GF-D8 (cell line): Measurements from ENCODE around the gene FAHD2B.
"Not testable (repeated sequence)": the region's sequence is repeated elsewhere in the genome, so short reads cannot be mapped to it uniquely, and the experiment has no call there.

Experiments used
- DNase-seq: peaks from one replicate; lab custom pipeline; 2025; lab: John Stamatoyannopoulos, UW

Gene FAHD2B, protein sequence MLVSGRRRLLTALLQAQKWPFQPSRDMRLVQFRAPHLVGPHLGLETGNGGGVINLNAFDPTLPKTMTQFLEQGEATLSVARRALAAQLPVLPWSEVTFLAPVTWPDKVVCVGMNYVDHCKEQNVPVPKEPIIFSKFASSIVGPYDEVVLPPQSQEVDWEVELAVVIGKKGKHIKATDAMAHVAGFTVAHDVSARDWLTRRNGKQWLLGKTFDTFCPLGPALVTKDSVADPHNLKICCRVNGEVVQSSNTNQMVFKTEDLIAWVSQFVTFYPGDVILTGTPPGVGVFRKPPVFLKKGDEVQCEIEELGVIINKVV

GRCh38 chr2:97094772-97095611, at the start of gene FAHD2B:
Gene FAHD2B (minus strand): TSS chr2:97094882. CDS start chr2:97091706, 3,176 bp downstream.
- peak; percentile 2 for DNase-seq

DNA sequence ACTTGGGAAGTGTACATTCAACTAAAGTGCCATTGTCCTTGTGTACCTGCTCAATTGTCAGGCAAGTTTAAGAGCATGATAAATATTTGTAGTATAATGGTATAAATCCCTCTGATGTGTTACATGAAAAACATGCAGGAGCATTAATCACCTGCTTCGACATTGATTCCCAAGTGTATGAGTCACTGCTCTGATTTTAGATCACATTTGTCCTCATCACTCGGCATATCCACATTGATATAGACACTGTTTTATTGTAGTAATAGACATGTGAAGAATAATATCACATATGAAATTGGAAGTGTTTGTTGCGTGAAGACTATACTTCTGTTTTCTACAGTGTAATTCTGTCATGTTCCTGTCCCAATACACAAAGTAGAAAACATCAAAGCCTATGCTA, 49.3 kb upstream of the FAHD2B start:
- DNase-seq, result not testable (repeated sequence)

DNA sequence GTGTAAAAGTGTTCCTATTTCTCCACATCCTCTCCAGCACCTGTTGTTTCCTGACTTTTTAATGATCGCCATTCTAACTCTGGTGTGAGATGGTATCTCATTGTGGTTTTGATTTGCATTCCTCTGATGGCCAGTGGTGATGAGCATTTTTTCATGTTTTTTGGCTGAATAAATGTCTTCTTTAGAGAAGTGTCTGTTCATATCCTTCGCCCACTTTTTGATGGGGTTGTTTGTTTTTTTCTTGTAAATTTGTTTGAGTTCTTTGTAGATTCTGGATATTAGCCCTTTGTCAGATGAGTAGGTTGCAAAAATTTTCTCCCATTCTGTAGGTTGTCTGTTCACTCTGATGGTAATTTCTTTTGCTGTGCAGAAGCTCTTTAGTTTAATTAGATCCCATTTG, 34.4 kb upstream of the FAHD2B start:
- not testable (repeated sequence) for DNase-seq

GRCh38 chr2:97113882-97114255, 19.2 kb upstream of the FAHD2B start:
- DNase-seq, result not testable (repeated sequence)

GRCh38 chr2:97113050-97113881, 18.6 kb upstream of the FAHD2B start, which contains the start of gene ANKRD36:
Gene ANKRD36 (plus strand): TSS chr2:97113153. CDS start chr2:97113740, 587 bp downstream.
- not testable (repeated sequence) for DNase-seq

GRCh38 chr2:97112320-97113049, 17.8 kb upstream of the FAHD2B start:
- not testable (repeated sequence) for DNase-seq

GRCh38 chr2:97111246-97111645, 16.6 kb upstream of the FAHD2B start:
- DNase-seq, result not testable (repeated sequence)

GRCh38 chr2:97106878-97107277, 12.2 kb upstream of the FAHD2B start:
- not testable (repeated sequence) for DNase-seq

GRCh38 chr2:97098786-97099372, 4.2 kb upstream of the FAHD2B start:
- not testable (repeated sequence) for DNase-seq

DNA sequence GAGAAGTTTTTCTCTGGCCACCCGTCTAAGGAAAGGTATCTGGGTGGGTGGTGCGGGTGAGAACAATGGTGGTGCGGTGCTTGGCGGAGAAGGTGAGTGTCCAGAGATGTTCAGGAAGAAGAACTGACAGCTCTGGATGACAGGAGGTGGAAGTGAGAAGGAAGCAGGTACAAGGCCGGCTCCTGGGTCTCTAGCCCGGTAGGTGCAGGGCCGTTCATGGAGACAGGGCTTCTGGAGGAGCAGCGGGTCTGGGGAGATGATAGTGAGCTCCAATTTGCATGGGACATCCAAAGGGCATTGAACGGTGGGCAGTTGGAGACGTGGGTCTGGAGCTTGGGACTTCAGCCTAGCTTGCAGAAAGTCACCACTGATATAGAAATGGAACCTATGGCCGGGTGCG, 979 bp upstream of the FAHD2B start:
- DNase-seq, result no peak

GRCh38 chr2:97093983-97094771, 505 bp downstream of the FAHD2B start:
- DNase-seq, result not testable (repeated sequence)

DNA sequence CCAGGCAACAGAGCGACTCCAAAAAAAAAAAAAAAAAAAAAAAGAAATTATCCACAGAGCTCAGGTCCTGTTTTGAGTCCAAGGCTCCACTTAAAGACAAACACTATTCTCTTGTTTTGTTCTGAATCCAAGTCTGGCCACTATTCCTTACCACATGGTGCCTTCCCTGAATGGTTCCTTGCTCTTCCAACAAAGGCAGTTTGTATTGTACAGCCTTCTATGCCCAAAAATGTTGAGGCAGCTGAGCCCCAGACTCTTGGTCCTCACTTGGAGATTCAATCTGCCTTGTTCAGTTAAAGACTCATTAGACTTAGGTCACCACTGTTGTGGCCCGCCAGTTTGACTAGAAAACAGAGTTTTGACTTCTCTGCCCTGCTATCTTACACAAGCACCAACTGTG, 1.7 kb downstream of the FAHD2B start:
- not testable (repeated sequence) for DNase-seq

DNA sequence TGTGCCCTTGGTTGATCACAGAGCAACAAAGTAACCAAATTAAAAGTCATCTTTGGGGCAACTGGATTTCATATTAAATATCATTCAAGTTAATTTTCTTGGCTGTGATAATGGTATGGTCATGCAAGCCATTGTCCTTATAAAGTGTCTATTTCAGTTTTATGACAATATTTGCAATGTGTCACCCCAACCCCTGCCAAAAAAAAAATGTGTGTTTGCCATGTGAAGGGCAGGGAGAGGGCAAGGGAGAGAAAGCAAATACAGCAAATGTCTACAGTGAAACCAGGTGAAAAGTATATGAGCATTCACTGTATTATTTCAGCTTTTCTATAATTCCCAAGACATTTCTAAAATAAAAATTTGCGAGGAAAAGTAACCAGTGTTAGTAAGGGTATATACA, 6.0 kb downstream of the FAHD2B start:
- DNase-seq, result not testable (repeated sequence)

GRCh38 chr2:97085093-97085492, 9.6 kb downstream of the FAHD2B start:
- not testable (repeated sequence) for DNase-seq

- not testable (repeated sequence) for DNase-seq
Measured at GRCh38 chr2:97083516-97083915, 11.2 kb downstream of the FAHD2B start.

DNA sequence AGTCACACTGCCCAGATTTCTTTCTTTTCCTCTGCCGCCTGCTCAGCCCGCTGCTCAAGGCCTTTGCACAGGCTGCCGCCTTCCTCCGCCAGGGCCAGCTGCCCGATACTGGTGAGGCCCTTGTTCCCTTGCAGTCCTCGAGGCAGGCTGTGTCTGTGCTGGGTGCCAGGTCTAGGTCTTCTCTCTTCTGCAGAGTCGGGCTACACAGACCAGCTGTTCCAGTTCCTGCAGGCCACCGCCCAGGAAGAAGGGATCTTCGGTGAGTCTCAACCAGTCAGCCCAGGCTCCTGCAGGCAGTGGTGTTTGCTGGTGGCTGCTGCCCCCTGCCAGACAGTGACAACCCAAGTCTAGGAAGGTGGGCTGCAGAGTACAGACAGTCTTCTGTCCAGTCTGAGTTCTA, 12.5 kb downstream of the FAHD2B start:
- DNase-seq, result not testable (repeated sequence)

GRCh38 chr2:97080855-97081254, 13.8 kb downstream of the FAHD2B start:
- not testable (repeated sequence) for DNase-seq

DNA sequence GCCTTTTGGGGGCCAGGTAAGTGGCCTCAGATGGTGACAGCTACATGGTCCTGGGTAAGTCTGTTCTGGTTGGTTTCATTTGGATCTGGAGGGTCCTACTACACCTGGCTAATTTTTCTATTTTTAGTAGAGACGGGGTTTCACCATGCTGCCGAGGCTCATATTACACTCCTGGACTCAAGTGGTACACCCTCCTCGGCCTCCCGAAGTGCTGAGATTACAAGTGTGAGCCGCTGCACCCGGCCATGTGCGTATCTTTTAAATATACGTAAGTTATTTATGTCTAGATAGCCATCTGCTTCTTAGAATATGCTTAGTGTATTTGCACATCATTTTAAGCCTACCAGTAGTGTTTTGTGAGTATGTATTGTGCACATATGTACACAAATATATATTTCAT, 17.5 kb downstream of the FAHD2B start:
- DNase-seq, result not testable (repeated sequence)

- not testable (repeated sequence) for DNase-seq
Measured at GRCh38 chr2:97070915-97071314, 23.8 kb downstream of the FAHD2B start.

- DNase-seq, result not testable (repeated sequence)
Measured at GRCh38 chr2:97068722-97069121, 26.0 kb downstream of the FAHD2B start.
